GM18907 (cell line): ENCODE results near the gene SNRNP70.
"Not testable (repeated sequence)": the region's sequence is repeated elsewhere in the genome, so short reads cannot be mapped to it uniquely, and the experiment has no call there.

Experiments
- ATAC-seq: cut with Tn5 transposase; IDR thresholded peaks from one replicate; pipeline ENCODE4 v1.9.1; 2021; ENCODE audit warnings: mild to moderate bottlenecking, moderate library complexity; ENCODE audit not compliant: unreplicated experiment

Gene SNRNP70

DNA sequence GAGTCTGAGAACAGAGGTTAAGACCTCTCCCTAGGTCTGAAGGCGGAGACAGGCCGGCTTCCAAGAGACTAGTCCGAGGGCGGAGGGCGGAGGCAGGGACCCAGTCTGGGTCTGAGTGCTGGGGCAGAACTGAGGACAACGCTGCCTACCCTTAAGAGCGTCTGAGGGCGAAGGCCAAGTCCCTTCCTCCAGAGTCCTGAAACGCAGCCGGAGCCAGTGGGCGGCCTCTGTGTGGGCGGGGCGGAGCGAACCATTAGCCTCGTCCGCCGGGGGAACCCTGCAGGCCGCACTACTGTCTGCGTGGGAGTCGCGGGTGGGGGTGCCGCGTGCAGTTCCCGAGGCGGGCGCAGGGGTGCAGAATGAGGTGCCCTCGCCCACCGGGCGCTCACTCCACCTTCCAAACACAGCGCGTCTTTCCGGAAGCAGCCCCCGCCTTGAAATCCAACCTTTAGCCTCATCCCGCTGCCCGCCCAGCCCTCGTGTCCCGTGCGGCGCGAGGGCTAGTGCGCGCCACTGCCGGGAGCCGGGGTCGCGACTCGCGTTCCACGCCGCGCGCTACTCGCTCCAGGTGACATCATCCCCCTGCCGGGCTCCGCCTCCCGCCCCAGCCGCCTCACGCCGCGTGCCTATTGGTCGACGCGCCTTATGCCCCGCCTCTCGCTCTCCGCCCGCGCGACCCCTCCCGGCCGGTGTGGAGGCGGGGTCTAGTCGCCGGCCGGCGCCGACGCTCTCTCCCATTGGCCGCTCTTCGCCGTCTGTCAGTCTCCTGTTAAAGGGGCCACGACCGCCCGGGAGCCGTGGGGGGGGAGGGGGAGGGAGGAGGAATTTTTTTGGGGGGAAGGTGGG lies 33.5 kb downstream of the SNRNP70 start, which contains the start of gene C19orf73:
TSS of gene C19orf73 (minus strand) at position 579 of the 846 bp plus-strand sequence. CDS start at position 458, 121 bp downstream.
- ATAC-seq: peak; percentile 72

DNA sequence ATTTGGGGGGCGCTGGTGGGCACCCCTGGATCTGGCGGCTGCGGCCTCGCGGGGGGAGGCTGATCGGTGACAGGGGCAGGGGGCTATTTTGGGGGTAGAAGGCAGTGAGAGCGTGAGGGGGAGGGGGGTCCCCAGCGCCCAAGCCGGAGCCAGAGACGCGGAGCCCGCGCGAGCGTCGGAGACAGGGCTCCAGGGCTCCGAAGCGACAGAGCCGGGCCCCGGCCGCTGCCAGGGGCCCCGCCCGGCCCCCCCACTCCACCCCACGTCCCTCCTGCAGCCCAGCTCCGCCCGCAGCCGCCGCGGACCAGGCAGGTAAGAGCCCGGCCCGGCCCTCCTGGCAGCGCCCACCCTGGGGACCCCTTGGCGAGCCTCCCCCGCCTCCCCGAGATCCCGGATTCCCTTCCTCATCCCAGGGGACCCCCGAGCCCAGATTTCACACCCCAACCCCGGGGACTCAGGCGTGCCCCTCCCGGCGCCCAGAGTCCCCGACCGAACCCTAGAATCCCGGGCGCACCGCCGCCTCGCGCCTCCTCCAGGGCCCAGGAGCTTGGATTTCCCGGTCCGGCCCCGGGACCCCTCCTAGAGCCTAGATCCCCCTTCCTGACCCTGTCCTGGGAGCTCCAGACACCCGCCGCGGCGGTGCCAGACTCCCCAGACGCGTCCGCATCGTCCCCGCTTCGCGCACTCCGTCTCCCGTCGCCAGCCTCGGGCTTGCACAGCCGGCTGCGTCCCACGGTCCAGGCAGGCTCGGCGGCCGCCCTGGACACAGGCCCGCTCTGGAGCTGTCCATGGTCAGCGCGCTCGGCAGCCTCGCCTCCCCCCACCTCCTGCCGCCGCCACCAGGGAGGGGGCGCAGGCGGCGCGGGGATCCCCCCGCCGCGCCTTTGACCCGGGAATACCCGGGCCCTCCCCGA lies 34.4 kb downstream of the SNRNP70 start, which contains the start of gene PPFIA3:
TSS of gene PPFIA3 (plus strand) at position 134 of the 914 bp plus-strand sequence. CDS start 8,330 bp downstream, outside the sequence.
- ATAC-seq: no peak

DNA sequence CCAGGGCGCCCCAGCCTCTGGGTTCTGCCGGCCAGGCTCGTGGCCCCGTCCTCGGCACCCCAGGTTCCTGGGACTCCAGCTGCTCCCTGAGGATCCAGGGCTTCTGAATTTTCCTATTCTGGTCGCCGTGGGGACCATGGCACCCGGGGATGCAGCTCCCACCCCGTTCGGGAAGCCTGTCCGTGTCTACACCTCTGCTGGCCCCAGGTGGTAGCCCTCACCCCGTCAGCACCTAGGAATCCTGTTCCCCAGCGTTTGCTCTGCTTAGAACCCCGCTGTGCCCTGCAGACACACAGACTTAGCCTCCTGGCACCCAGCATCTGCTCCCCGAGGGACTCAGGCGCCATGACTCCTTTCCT lies 35.1 kb downstream of the SNRNP70 start:
- ATAC-seq: no peak

GRCh38 chr19:49120868-49121267 lies 35.6 kb downstream of the SNRNP70 start:
- ATAC-seq: no peak

GRCh38 chr19:49121841-49122240 lies 36.6 kb downstream of the SNRNP70 start:
- not testable (repeated sequence) for ATAC-seq

DNA sequence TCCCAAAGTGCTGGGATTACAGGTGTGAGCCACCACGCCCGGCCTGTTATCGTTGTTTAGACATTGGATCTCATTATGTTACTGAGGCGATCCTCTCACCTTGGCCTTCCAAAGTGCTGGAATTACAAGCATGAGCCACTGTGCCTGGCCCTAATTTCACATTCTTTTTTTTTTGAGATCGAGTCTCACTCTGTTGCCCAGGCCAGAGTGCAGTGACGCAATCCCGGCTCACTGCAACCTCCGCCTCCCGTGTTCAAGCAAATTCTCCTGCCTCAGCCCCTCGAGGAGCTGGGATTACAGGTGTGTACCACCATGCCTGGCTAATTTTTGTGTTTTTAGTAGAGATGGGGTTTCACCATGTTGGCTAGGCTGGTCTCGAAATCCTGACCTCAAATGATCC lies 38.0 kb downstream of the SNRNP70 start:
- ATAC-seq: not testable (repeated sequence)

DNA sequence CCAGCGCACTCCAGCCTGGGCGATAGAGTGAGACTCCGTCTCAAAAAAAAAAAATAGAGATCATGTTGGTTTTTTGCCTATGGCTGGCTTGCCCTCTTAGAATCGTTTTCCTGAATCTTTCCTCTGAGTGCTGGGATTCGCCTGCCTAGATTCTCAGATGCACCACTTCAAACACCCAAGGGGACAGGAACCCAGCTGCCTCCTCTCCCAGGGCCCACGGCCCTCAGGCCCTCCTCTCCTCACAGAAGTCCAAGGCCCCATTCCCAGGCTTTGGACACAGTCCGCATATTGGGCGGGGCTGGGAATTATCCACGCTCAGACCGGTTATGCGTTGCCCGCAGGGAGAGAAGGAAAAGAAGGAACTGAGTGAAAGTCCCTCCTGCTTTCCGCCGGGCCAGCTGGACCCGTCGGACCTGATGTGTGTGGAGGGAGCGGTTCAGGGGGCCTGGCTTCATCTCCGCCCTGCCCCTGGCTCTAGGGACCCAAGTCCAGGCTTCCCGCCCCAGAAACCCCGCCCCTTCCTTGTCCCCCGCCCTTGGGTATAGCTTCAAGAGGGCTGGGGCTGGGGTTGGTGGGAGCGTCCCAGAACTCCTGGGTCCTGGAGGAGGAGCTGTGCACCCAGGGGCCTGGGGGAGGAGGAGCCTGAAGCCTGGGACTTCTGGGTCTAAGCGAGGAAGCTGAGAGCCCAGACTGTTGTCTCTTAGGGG lies 39.9 kb downstream of the SNRNP70 start:
- no peak for ATAC-seq

- ATAC-seq: no peak
Observed at GRCh38 chr19:49126575-49126974, 41.3 kb downstream of the SNRNP70 start.

DNA sequence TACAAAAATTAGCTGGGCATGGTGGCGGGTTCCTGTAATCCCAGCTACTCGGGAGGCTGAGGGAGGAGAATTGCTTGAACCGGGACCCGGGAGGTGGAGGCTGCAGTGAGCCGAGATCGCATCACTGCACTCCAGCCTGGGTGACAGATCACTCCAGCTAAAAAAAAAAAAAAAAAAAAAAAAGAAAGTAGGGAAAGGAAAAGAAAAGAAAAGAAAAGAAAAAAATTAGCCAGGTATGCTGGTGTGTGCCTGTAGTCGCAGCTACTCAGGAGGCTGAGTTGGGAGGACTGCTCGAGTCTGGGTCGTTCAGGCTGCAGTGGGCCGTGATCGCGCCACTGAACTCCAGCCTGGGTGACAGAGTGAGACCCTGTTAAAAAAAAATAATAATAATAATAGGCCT lies 42.0 kb downstream of the SNRNP70 start:
- not testable (repeated sequence) for ATAC-seq

DNA sequence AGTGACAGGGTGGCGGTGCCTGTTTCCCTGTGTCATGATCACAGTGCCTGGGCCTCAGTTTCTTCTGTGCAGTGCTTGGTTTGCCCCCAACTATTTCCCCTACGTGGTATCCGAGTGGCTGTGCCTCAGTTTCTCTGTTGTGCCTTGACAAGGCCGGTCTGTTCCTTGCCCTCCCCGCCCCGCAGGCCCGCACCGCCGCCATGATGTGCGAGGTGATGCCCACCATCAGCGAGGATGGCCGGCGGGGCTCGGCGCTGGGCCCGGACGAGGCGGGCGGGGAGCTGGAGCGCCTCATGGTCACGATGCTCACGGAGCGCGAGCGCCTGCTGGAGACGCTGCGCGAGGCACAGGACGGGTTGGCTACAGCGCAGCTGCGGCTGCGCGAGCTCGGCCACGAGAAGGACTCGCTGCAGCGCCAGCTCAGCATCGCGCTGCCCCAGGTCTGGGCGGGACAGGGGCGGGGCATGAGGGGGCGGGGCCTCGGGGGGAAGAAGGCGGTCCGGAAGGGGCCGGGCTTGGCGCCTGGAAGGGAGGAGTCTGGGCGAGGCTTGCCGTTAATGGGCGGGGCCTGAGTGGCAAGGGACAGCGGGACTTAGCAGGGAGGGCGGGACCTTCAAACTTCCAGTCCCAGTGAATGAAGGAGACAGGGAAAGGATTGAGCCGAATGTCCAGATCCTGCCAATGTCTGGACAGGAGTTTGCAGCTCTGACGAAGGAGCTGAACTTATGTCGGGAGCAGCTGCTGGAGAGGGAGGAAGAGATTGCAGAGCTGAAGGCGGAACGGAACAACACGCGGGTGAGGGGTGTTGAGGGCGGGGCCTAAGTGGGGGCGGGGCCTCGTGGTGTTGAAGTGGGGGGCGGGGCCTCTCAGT lies 42.7 kb downstream of the SNRNP70 start:
- ATAC-seq: peak; percentile 86

DNA sequence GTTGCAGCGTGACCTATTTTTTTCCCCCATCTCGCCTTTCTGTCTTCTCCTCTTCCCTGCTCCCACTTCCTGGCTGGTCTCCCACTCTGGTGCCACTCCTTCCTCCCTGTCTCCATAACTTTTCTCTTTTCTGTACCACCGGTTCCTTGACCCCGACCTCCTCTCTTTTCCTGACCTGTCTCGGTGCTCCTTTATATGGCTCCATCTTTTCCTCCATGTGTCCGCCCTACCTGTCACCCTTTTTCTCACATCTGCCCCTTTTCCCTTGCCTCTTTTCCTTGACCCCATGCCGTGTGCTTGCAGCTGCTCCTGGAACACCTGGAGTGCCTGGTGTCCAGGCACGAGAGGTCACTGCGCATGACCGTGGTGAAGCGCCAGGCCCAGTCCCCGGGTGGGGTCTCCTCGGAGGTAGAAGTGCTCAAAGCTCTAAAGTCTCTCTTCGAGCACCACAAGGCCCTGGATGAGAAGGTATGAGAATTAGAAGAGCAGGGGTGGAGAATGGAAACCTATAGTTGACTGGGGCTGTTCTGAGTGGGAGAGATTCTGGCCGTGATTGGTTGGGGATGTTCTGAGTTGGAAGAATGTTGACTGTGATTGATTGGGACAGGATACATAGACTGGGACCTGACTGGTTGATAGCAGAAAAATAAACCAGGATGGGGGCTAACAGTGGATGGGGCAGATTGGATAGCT lies 43.4 kb downstream of the SNRNP70 start:
- no peak for ATAC-seq

DNA sequence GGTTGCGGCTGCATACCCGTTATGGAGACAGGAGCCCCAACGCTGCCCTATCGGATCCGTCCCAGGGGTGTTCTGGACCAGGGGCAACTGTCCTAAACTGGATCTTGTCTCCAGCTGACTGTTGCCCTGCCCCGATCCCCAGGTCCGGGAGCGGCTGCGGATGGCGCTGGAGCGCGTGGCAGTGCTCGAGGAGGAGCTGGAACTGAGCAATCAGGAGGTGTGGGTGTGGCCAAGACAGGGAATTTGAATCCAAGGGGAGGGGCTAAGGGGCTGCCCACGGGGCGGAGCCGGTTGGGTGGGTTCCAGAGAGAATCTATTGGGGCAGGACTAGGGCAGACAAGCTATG lies 44.0 kb downstream of the SNRNP70 start:
- ATAC-seq: no peak

- no peak for ATAC-seq
Observed at GRCh38 chr19:49130325-49130724, 45.1 kb downstream of the SNRNP70 start.

DNA sequence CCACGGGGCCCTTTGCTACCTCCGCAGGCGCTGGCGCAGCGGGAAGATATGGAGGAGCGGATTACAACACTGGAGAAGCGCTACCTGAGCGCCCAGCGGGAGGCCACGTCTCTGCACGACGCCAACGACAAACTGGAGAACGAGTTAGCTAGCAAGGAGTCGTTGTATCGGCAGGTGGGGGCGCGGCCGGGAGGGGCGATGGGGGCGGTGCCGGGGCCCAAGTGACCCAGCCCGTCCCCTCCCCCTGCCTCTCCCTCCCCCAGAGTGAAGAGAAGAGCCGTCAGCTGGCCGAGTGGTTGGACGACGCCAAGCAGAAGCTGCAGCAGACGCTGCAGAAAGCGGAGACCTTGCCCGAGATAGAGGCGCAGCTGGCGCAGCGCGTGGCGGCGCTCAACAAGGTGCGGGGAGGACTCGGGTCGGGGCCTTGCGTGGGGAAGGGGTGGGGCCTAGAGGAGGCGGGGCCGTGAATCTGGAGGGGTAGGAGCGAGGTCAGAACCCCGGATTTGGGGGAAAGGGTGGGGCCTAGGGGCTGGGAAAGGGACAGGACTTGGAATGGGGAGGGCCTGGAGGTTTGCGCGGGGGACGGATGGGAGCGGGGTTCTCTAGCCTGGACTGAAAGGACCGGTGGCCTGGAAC lies 47.8 kb downstream of the SNRNP70 start:
- no peak for ATAC-seq

DNA sequence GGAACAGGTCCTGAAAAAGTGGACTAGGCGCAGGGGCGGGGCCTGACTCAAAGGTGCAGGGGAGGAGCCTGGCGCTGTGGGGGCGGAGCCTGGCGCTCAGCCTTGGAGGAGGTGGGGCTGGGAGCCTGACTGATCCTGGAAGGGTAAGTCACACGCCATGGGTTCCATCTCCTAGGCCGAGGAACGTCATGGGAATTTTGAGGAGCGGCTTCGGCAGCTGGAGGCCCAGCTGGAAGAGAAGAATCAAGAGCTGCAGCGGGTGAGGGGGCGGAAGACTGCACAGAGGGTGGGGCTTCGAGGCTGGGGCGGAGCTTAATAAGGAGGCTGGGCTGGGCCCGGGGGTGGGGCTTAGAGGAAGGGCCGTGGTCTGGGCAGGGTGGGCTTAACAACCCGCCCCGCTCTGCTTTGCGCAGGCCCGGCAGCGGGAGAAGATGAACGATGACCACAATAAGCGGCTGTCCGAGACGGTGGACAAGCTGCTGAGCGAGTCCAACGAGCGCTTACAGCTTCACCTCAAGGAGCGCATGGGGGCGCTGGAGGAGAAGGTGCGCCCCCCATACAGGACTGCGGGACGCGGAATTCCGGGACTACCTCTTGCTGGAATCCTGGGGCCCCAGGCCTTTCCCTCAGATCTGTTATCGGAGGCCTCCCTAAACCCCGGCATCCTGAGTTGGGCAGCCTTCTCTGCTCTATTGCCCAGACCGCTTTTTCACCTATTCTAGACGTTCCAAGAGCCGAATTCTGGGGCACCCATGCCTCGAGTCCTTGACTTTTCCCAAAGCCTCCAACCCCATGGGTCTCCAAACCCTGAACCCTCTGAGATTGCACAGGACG lies 48.6 kb downstream of the SNRNP70 start:
- no peak for ATAC-seq

DNA sequence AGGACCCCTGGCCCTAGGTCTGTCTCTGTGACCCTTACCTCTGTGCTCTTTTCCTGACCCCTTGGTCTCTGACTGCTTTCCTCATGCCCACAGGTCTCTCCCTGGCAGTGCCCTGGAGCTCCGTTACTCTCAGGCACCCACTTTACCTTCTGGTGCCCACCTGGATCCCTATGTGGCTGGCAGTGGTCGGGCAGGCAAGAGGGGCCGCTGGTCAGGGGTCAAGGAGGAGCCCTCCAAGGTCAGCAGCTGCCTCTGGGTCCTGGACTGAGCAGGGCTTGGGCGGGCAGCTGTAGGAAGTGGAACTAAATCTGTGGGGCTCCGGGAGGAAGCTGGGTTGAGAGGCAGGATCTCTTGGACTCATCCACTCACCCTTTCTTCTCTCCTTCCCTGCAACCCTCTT lies 50.4 kb downstream of the SNRNP70 start:
- no peak for ATAC-seq

- ATAC-seq: no peak
Observed at GRCh38 chr19:49136771-49137171, 51.5 kb downstream of the SNRNP70 start.

DNA sequence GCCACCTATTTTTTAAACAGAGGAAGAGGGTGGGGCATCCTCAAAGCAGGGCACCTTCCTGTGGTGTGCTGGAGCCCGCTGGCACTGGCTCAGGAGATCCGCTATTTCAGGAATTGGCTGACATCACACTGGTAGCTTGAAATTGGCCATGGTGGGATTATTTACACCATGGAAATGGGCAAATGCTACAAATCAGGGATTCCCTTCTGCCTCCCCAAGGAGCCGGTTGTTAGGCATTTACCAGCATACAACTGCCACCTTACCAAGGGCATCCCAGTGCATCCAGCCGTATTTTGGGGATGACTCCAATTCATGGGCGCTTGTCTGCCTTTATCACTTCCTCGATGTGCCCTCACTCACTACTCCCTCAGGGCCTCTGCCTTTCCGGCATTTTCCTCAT lies 55.7 kb downstream of the SNRNP70 start:
- no peak for ATAC-seq
